Cardiac muscle cell (in vitro differentiated cells and primary cell): ENCODE data around the gene AGAP3. TPM values are rescaled to one million over a fixed set of nuclear protein-coding genes. Genes with fewer than 3 reads are reported as not detected.

ENCODE experiments used
- DNase-seq, 2 donors: peaks; one replicate each; pipeline versions ENCODE4 v3.0.0 to v3.0.0-alpha.2; 2010 to 2017; ENCODE audit warnings: low read depth in 1 of 2, low spot score in 1 of 2
- H3K27ac ChIP-seq: fragments of 200-600 bp; sonication (generic); 2 replicates; pipeline ENCODE4 v1.5.1; 2016
- H3K27me3 ChIP-seq: fragments of 200-600 bp; sonication (generic); 2 replicates; pipeline ENCODE4 v1.6.0; 2016; ENCODE audit warnings: control low read depth
- H3K36me3 ChIP-seq: fragments of 200-600 bp; sonication (generic); 2 replicates; pipeline ENCODE4 v1.5.1; 2016; ENCODE audit warnings: control low read depth
- H3K4me1 ChIP-seq: fragments of 200-600 bp; sonication (generic); 2 replicates; pipeline ENCODE4 v1.8.1; 2017; ENCODE audit warnings: low read depth, mild to moderate bottlenecking, mixed run types
- H3K4me3 ChIP-seq: fragments of 200-600 bp; sonication (generic); 2 replicates; pipeline ENCODE4 v1.5.1; 2016; ENCODE audit warnings: mild to moderate bottlenecking
- H3K9me3 ChIP-seq: fragments of 200-600 bp; sonication (generic); 2 replicates; pipeline ENCODE4 v1.5.1; 2017; ENCODE audit warnings: low read depth, mild to moderate bottlenecking, control low read depth
- polyA plus RNA-seq: library from polyadenylated mRNA; unstranded; fragments of >200 nt; fragmentation: Nextera tagmentation; extraction: Ambion mirVana; gene quantifications from 2 replicates; pipeline ENCODE4 v1.2.1, GENCODE V29; 2016
- total RNA-seq: library from RNA; depleted of rRNA; stranded (reverse); fragments of >200 nt; gene quantifications from 2 replicates; pipeline ENCODE4 v1.2.3, GENCODE V29; 2016
- TF ChIP-seq, protein P1 (sequence below): IDR thresholded peaks from 2 replicates; pipeline ENCODE4 v1.5.1; 2012; ENCODE audit warnings: low read depth, mild to moderate bottlenecking, low read length

Gene AGAP3
- total and polyA plus RNA-seq, 2 experiments from 2014 or later: 106 to 115 TPM

DNA sequence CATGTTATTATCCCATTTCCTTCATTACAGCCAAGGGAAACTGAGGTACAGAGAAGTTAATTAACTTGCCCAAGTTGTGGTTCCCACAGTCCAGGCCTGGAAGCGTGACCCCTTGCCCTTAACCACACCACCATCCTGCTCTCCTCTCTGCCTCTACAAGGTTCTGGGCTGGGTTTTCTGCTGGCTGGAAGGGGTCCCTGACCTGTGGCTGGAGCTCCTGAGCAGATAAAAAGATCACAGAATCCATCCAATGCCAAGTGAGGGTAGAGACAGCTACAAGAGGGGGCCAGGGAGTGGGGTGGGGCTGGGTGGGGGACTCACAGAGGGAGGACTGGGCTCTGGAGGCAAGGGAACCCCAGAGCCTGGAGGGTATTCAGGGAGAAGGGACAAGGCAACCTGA lies 91.0 kb downstream of the AGAP3 start:
- no peak overlapping the region for H3K4me3 ChIP-seq
- H3K27me3 ChIP-seq: peaks cover 30% of the 10 kb centered on the region
- no peaks in the 10 kb centered on the region for H3K9me3 ChIP-seq
- H3K4me1 ChIP-seq: no peaks in the 10 kb centered on the region
- no peaks in the 10 kb centered on the region for H3K36me3 ChIP-seq
- TF ChIP-seq, protein P1, sequence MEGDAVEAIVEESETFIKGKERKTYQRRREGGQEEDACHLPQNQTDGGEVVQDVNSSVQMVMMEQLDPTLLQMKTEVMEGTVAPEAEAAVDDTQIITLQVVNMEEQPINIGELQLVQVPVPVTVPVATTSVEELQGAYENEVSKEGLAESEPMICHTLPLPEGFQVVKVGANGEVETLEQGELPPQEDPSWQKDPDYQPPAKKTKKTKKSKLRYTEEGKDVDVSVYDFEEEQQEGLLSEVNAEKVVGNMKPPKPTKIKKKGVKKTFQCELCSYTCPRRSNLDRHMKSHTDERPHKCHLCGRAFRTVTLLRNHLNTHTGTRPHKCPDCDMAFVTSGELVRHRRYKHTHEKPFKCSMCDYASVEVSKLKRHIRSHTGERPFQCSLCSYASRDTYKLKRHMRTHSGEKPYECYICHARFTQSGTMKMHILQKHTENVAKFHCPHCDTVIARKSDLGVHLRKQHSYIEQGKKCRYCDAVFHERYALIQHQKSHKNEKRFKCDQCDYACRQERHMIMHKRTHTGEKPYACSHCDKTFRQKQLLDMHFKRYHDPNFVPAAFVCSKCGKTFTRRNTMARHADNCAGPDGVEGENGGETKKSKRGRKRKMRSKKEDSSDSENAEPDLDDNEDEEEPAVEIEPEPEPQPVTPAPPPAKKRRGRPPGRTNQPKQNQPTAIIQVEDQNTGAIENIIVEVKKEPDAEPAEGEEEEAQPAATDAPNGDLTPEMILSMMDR: no peak
- DNase-seq: no peak
- no peak overlapping the region for H3K27ac ChIP-seq

DNA sequence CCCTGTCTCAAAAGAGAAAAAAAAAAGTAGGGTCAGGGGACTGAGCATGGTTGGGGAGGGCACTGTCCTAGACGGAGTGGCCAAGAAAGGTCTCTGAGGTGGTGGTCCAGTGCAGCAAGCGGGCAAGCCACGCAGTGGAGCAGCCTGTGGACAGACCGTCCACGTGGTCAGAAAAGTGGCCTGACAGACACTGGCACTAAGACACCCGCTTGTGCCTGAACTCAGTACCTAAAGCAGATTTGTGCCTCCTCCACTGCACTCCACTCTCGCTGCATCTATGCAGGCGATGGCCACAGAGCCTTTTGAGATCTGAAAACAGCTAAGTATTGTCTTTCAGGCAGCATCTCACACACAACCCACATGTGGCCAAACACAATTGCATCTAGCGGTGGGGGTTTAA lies 92.0 kb downstream of the AGAP3 start:
- Histone ChIP-seq H3K27ac (no peak overlapping the region), H3K4me3 (no peak overlapping the region), H3K27me3 (peaks cover 30% of the 10 kb centered on the region), H3K9me3 (no peaks in the 10 kb centered on the region), H3K4me1 (no peaks in the 10 kb centered on the region), H3K36me3 (no peaks in the 10 kb centered on the region)
- DNase-seq: no peak
- TF ChIP-seq, protein P1: no peak

DNA sequence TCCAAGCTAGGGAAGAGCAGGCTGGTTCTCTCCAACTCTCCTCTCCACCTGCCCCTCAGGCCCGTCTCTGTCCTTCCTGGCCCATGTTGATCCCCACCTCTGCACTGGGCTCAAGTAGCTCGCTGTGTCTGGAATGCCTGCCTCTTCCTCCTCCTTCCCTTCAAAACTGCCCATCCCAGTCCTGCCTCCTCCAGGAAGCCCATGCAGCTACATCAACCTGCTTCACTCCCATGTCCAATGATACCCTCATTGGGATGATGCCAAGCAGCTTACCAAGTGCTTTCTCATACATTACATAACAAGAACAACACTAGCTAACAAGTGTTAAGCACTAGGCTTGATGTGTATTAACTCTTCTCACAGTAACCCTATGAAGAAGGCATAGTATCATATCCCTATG lies 92.6 kb downstream of the AGAP3 start:
- Histone ChIP-seq H3K27ac (no peak overlapping the region), H3K4me1 (no peaks in the 10 kb centered on the region), H3K9me3 (no peaks in the 10 kb centered on the region), H3K27me3 (peaks cover 30% of the 10 kb centered on the region), H3K4me3 (no peak overlapping the region), H3K36me3 (no peaks in the 10 kb centered on the region)
- DNase-seq: no peak
- TF ChIP-seq, protein P1: no peak

GRCh38 chr7:151179287-151179860 lies 93.1 kb downstream of the AGAP3 start:
- no peak for DNase-seq
- H3K4me1 ChIP-seq: no peaks in the 10 kb centered on the region
- TF ChIP-seq, protein P1: no peak
- H3K27ac ChIP-seq: no peak overlapping the region
- H3K27me3 ChIP-seq: peaks cover 30% of the 10 kb centered on the region
- no peaks in the 10 kb centered on the region for H3K36me3 ChIP-seq
- H3K4me3 ChIP-seq: no peak overlapping the region
- H3K9me3 ChIP-seq: no peaks in the 10 kb centered on the region

DNA sequence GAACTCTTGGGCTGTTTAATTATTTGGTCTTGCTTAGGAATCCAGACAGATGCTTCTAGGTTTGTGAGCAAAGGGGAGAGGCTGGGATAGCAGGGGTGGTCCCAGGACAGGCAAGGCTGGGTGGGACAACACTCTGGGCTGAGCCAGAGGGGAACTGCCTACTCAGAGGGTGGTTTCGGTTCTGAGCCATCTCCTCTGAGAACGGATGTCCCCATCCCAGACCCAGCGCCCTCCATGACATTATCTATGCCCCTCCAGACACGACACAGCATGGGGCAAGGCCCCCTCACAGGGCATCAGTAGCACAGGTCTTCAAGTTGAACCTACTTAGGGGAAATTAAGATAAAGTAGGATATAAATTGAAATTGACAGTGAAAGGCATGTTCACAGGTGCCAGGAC lies 93.7 kb downstream of the AGAP3 start:
- DNase-seq: no peak
- TF ChIP-seq, protein P1: no peak

More for the DNA sequence above, 93.7 kb downstream of the AGAP3 start:
- Histone ChIP-seq H3K4me1 (no peaks in the 10 kb centered on the region), H3K27me3 (peaks cover 29% of the 10 kb centered on the region), H3K9me3 (no peaks in the 10 kb centered on the region), H3K27ac (no peak overlapping the region), H3K4me3 (no peak overlapping the region), H3K36me3 (no peaks in the 10 kb centered on the region)
